Mesenchymal stem cell (in vitro differentiated cells and primary cell): ENCODE measurements around the gene IL10.

Source experiments
- DNase-seq: peaks from one replicate; pipeline ENCODE4 v3.0.0-alpha.2; 2013
- H2AFZ ChIP-seq: one replicate; pipeline ENCODE4 v1.6.1; 2013; ENCODE audit warnings: low read depth, mild to moderate bottlenecking, control low read depth, inconsistent platforms, low read length, moderate library complexity
- H2AK5ac ChIP-seq: 2 replicates; pipeline ENCODE4 v1.6.1; 2013; ENCODE audit warnings: low read length, moderate library complexity, mild to moderate bottlenecking, inconsistent platforms; ENCODE audit not compliant: severe bottlenecking
- H2BK120ac ChIP-seq: one replicate; pipeline ENCODE4 v1.6.1; 2013; ENCODE audit warnings: low read depth, mild to moderate bottlenecking, inconsistent platforms, low read length, moderate library complexity
- H2BK12ac ChIP-seq, 2 experiments: one replicate each; pipeline ENCODE4 v1.6.1; 2013; ENCODE audit warnings: inconsistent platforms in 2 of 2, low read length in 2 of 2, mild to moderate bottlenecking in 2 of 2, moderate library complexity in 2 of 2, control low read depth in 1 of 2
- H2BK15ac ChIP-seq: one replicate; pipeline ENCODE4 v1.6.1; 2013; ENCODE audit warnings: mild to moderate bottlenecking, low read depth, inconsistent platforms; ENCODE audit not compliant: poor library complexity, severe bottlenecking
- H2BK5ac ChIP-seq: 2 replicates; pipeline ENCODE4 v1.6.1; 2013; ENCODE audit warnings: low read depth, mild to moderate bottlenecking, low read length, control low read depth, inconsistent platforms; ENCODE audit not compliant: poor library complexity, severe bottlenecking
- H3K14ac ChIP-seq, 2 experiments: one replicate each; pipeline ENCODE4 v1.6.1; 2013; ENCODE audit warnings: inconsistent platforms in 2 of 2, low read length in 2 of 2, control low read depth in 1 of 2, mild to moderate bottlenecking in 1 of 2, moderate library complexity in 1 of 2
- H3K18ac ChIP-seq, 2 experiments: one replicate each; pipeline ENCODE4 v1.6.1; 2013; ENCODE audit warnings: inconsistent platforms in 2 of 2, low read length in 2 of 2, control low read depth in 1 of 2, low read depth in 1 of 2, mild to moderate bottlenecking in 1 of 2
- H3K23ac ChIP-seq, 2 experiments: one replicate each; pipeline ENCODE4 v1.6.1; 2013; ENCODE audit warnings: inconsistent platforms in 2 of 2, low read length in 2 of 2, mild to moderate bottlenecking in 2 of 2, moderate library complexity in 2 of 2, control low read depth in 1 of 2
- H3K27ac ChIP-seq: 2 replicates; pipeline ENCODE4 v1.5.1; 2013; ENCODE audit warnings: mild to moderate bottlenecking, moderate library complexity, low read length, control low read depth, inconsistent platforms; ENCODE audit not compliant: poor library complexity, severe bottlenecking
- H3K27me3 ChIP-seq, 2 experiments: 2 replicates each; pipeline versions ENCODE4 v1.6.1 to v1.7.0; 2013; ENCODE audit warnings: low read length in 2 of 2, mild to moderate bottlenecking in 2 of 2, moderate library complexity in 2 of 2, control low read depth in 1 of 2, inconsistent platforms in 1 of 2; ENCODE audit not compliant: control insufficient read depth in 1 of 2, insufficient read depth in 1 of 2
- H3K36me3 ChIP-seq, 2 experiments: 2 replicates each; pipeline versions ENCODE4 v1.6.1 to v1.7.0; 2013; ENCODE audit warnings: low read length in 2 of 2, control low read depth in 1 of 2, inconsistent platforms in 1 of 2, low read depth in 1 of 2, mild to moderate bottlenecking in 1 of 2; ENCODE audit not compliant: insufficient read depth in 2 of 2, control insufficient read depth in 1 of 2
- H3K4ac ChIP-seq, 2 experiments: one replicate each; pipeline ENCODE4 v1.6.1; 2013; ENCODE audit warnings: inconsistent platforms in 2 of 2, low read length in 2 of 2, mild to moderate bottlenecking in 2 of 2, moderate library complexity in 2 of 2, control low read depth in 1 of 2, low read depth in 1 of 2
- H3K4me1 ChIP-seq: 2 replicates; pipeline ENCODE4 v1.6.1; 2013; ENCODE audit warnings: low read depth, low read length, control low read depth; ENCODE audit not compliant: control insufficient read depth, insufficient read depth
- H3K4me2 ChIP-seq: 2 replicates; pipeline ENCODE4 v1.6.1; 2013; ENCODE audit warnings: low read length, mild to moderate bottlenecking, inconsistent platforms; ENCODE audit not compliant: poor library complexity, severe bottlenecking
- H3K4me3 ChIP-seq, 2 experiments: 2 replicates each; pipeline versions ENCODE4 v1.5.1 to v1.7.0; 2013; ENCODE audit warnings: low read length in 2 of 2, mild to moderate bottlenecking in 2 of 2, control low read depth in 1 of 2, low read depth in 1 of 2; ENCODE audit not compliant: insufficient read depth in 1 of 2
- H3K79me1 ChIP-seq: replicated peaks from 2 replicates; pipeline ENCODE4 v1.6.1; 2013; ENCODE audit warnings: mild to moderate bottlenecking, control low read depth, low read length, inconsistent platforms; ENCODE audit not compliant: poor library complexity, severe bottlenecking
- H3K9ac ChIP-seq: 2 replicates; pipeline ENCODE4 v1.7.0; 2013; ENCODE audit warnings: mild to moderate bottlenecking, low read length, moderate library complexity
- H3K9me3 ChIP-seq: 2 replicates; pipeline ENCODE4 v1.7.0; 2013; ENCODE audit warnings: mild to moderate bottlenecking, low read length; ENCODE audit not compliant: control insufficient read depth
- H4K8ac ChIP-seq: one replicate; pipeline ENCODE4 v1.6.1; 2013; ENCODE audit warnings: inconsistent platforms, mild to moderate bottlenecking, low read length, moderate library complexity
- H4K91ac ChIP-seq: one replicate; pipeline ENCODE4 v1.6.1; 2013; ENCODE audit warnings: mild to moderate bottlenecking, low read length, inconsistent platforms
- WGBS: methylation state at CpG from one replicate; pipeline ENCODE4 v1.1.7; 2013; ENCODE audit warnings: mixed read lengths; 5-methylcytosine and 5-hydroxymethylcytosine counted together

Gene IL10

GRCh38 chr1:206801467-206801866, 29.2 kb upstream of the IL10 start:
- Histone ChIP-seq H3K36me3 (no peaks in the 10 kb centered on the region), H2BK5ac (no peak overlapping the region), H3K27ac (no peak overlapping the region)

DNA sequence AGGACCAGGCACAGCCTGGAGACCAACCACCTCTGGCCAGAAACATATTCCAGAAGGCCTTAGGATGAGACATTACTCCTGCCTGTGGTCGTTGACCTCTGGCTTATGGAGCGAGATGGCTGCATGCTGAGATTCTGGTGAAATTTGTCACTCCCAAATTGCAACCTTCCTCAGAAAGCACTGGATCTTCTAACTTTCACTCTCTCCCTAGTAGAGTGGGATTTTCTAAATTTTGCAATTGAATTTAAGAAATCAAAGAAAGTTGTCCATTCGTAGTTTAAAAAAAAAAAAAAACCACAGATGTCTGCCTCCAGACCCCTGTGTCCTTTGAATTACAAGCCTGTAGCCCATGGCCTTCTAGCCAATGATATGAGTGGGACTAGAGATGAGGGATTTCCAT, 28.6 kb upstream of the IL10 start:
- WGBS: 73% methylated on average over 2 of the region's 3 CpGs
- H3K79me1 ChIP-seq: no peaks in the 10 kb centered on the region
- H2AK5ac ChIP-seq: no peak overlapping the region
- no peak overlapping the region for H2BK120ac ChIP-seq
- H3K4me3 ChIP-seq: no peak overlapping the region
- H3K4me1 ChIP-seq: no peaks in the 10 kb centered on the region
- no peak overlapping the region for H4K8ac ChIP-seq
- no peak overlapping the region for H3K18ac ChIP-seq
- no peak overlapping the region for H2BK12ac ChIP-seq
- H3K4me2 ChIP-seq: no peak overlapping the region
- no peak overlapping the region for H2BK5ac ChIP-seq
- no peak overlapping the region for H2BK15ac ChIP-seq
- H3K9ac ChIP-seq: no peak overlapping the region
- H3K27ac ChIP-seq: no peak overlapping the region
- H3K36me3 ChIP-seq: no peaks in the 10 kb centered on the region
- peaks cover 0 to 39% of the 10 kb centered on the region in 2 experiments for H3K27me3 ChIP-seq
- H3K4ac ChIP-seq: no peak overlapping the region
- no peak overlapping the region for H3K23ac ChIP-seq
- no peak overlapping the region for H4K91ac ChIP-seq
- H3K14ac ChIP-seq: no peak overlapping the region
- no peaks in the 10 kb centered on the region for H3K9me3 ChIP-seq
- DNase-seq: no peak
- no peak overlapping the region for H2AFZ ChIP-seq

More at GRCh38 chr1:206801467-206801866, 29.2 kb upstream of the IL10 start:
- Histone ChIP-seq H3K9me3 (no peaks in the 10 kb centered on the region), H3K18ac (no peak overlapping the region), H2BK15ac (no peak overlapping the region), H3K23ac (no peak overlapping the region), H3K27me3 (peaks cover 0 to 39% of the 10 kb centered on the region in 2 experiments), H3K9ac (no peak overlapping the region), H2BK120ac (no peak overlapping the region), H4K91ac (no peak overlapping the region), H2BK12ac (no peak overlapping the region), H3K4me2 (no peak overlapping the region), H3K4me1 (no peaks in the 10 kb centered on the region), H3K14ac (no peak overlapping the region), H4K8ac (no peak overlapping the region), H3K79me1 (no peaks in the 10 kb centered on the region), H2AFZ (no peak overlapping the region), H3K4ac (no peak overlapping the region), H3K4me3 (no peak overlapping the region), H2AK5ac (no peak overlapping the region)
- 100% methylated on average over 1 of the region's 1 CpG for WGBS
- no peak for DNase-seq

DNA sequence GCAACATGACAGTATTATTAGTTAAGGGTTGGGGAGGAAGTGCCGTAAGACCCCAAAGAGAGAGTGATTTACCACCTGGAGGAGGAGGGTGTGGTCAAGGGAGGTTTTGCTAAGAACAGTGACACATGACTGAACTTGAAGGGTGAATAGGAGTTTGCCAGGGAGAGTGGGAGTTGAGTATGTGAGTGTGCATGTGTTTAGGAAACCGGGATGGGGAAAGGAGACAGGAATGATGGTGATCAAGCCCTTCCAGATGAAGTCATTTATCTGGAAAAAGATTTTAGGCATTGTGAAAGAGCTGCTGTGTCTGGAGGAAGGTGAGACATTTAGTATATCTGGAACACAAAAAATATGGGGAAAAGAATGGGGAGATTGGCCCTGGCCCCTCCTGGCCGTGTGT, 28.1 kb upstream of the IL10 start:
- no peaks in the 10 kb centered on the region for H3K79me1 ChIP-seq
- no peak overlapping the region for H3K4me2 ChIP-seq
- H2AK5ac ChIP-seq: no peak overlapping the region
- no peak overlapping the region for H3K14ac ChIP-seq
- H4K8ac ChIP-seq: no peak overlapping the region
- no peak overlapping the region for H2AFZ ChIP-seq
- DNase-seq: no peak
- peaks cover 0 to 39% of the 10 kb centered on the region in 2 experiments for H3K27me3 ChIP-seq
- no peaks in the 10 kb centered on the region for H3K36me3 ChIP-seq
- no peak overlapping the region for H2BK15ac ChIP-seq
- H2BK12ac ChIP-seq: no peak overlapping the region
- no peak overlapping the region for H3K9ac ChIP-seq
- 91% methylated on average over 3 of the region's 3 CpGs for WGBS
- H3K9me3 ChIP-seq: no peaks in the 10 kb centered on the region
- no peak overlapping the region for H2BK120ac ChIP-seq
- H4K91ac ChIP-seq: no peak overlapping the region
- no peaks in the 10 kb centered on the region for H3K4me1 ChIP-seq
- H3K27ac ChIP-seq: no peak overlapping the region
- H3K4ac ChIP-seq: no peak overlapping the region
- H3K4me3 ChIP-seq: no peak overlapping the region
- no peak overlapping the region for H2BK5ac ChIP-seq
- H3K18ac ChIP-seq: no peak overlapping the region
- H3K23ac ChIP-seq: no peak overlapping the region

- no peak overlapping the region for H3K4me2 ChIP-seq
- H4K91ac ChIP-seq: no peak overlapping the region
- no peak overlapping the region for H3K9ac ChIP-seq
- no peak overlapping the region for H2BK15ac ChIP-seq
- no peaks in the 10 kb centered on the region for H3K4me1 ChIP-seq
- H3K9me3 ChIP-seq: no peaks in the 10 kb centered on the region
- H3K79me1 ChIP-seq: no peaks in the 10 kb centered on the region
- no peak overlapping the region for H3K23ac ChIP-seq
- 88% methylated on average over 3 of the region's 3 CpGs for WGBS
- no peak overlapping the region for H3K4me3 ChIP-seq
- no peak overlapping the region for H3K14ac ChIP-seq
- no peak overlapping the region for H2AK5ac ChIP-seq
- no peak overlapping the region for H3K4ac ChIP-seq
- H3K27me3 ChIP-seq: peaks cover 0 to 31% of the 10 kb centered on the region in 2 experiments
- no peaks in the 10 kb centered on the region for H3K36me3 ChIP-seq
- H2BK12ac ChIP-seq: no peak overlapping the region
- H4K8ac ChIP-seq: no peak overlapping the region
- DNase-seq: no peak
- H2AFZ ChIP-seq: no peak overlapping the region
- no peak overlapping the region for H3K18ac ChIP-seq
- H2BK120ac ChIP-seq: no peak overlapping the region
- H3K27ac ChIP-seq: no peak overlapping the region
- H2BK5ac ChIP-seq: no peak overlapping the region
Observed at GRCh38 chr1:206799311-206799710, 27.0 kb upstream of the IL10 start.
